Endodermal cell (in vitro differentiated cells): ENCODE measurements around the gene CBFA2T3. TPM values are rescaled to one million over a fixed set of nuclear protein-coding genes. Genes with fewer than 3 reads are reported as not detected.

Experiments
- DNase-seq: peaks from one replicate; pipeline ENCODE4 v3.0.0-alpha.2; 2017
- H3K27ac ChIP-seq: 2 replicates; pipeline ENCODE4 v1.5.1; 2013; ENCODE audit warnings: mild to moderate bottlenecking, low read depth, low read length, moderate library complexity
- H3K27me3 ChIP-seq: 2 replicates; pipeline ENCODE4 v1.6.1; 2013; ENCODE audit warnings: mild to moderate bottlenecking, low read length, moderate library complexity; ENCODE audit not compliant: insufficient read depth, control insufficient read depth, poor library complexity, severe bottlenecking
- H3K36me3 ChIP-seq: 2 replicates; pipeline ENCODE4 v1.7.0; 2013; ENCODE audit warnings: mild to moderate bottlenecking, low read length, moderate library complexity; ENCODE audit not compliant: control insufficient read depth, insufficient read depth
- H3K4me1 ChIP-seq: one replicate; pipeline ENCODE4 v1.7.0; 2013; ENCODE audit warnings: low read length; ENCODE audit not compliant: control insufficient read depth, insufficient read depth
- H3K4me3 ChIP-seq: 2 replicates; pipeline ENCODE4 v1.5.1; 2013; ENCODE audit warnings: mild to moderate bottlenecking, low read length, moderate library complexity
- H3K9ac ChIP-seq: 2 replicates; pipeline ENCODE4 v1.6.1; 2013; ENCODE audit warnings: mild to moderate bottlenecking, low read length, moderate library complexity; ENCODE audit not compliant: poor library complexity, severe bottlenecking; ENCODE audit errors: extremely low read depth
- H3K9me3 ChIP-seq: 2 replicates; pipeline ENCODE4 v1.6.1; 2013; ENCODE audit warnings: mild to moderate bottlenecking, low read length, moderate library complexity; ENCODE audit not compliant: control insufficient read depth
- H3K27ac Mint-ChIP-seq: 2 replicates; pipeline ENCODE4 v1.8.0; 2020; ENCODE audit warnings: mixed read lengths
- H3K27me3 Mint-ChIP-seq: 2 replicates; pipeline ENCODE4 v1.8.0; 2021; ENCODE audit warnings: mild to moderate bottlenecking, mixed read lengths; ENCODE audit not compliant: insufficient read depth
- H3K36me3 Mint-ChIP-seq: 2 replicates; pipeline ENCODE4 v1.8.0; 2020; ENCODE audit warnings: low read depth, mixed read lengths
- H3K4me1 Mint-ChIP-seq: 2 replicates; pipeline ENCODE4 v1.8.0; 2020; ENCODE audit warnings: mixed read lengths
- H3K4me3 Mint-ChIP-seq: 2 replicates; pipeline ENCODE4 v1.8.0; 2020; ENCODE audit warnings: mild to moderate bottlenecking, moderate library complexity, mixed read lengths
- H3K9me3 Mint-ChIP-seq: 2 replicates; pipeline ENCODE4 v1.8.0; 2020; ENCODE audit warnings: mild to moderate bottlenecking, mixed read lengths
- WGBS, 2 experiments: methylation state at CpG; one replicate each; pipeline versions ENCODE4 v1.1.5 to v1.1.7; 2013; ENCODE audit warnings: missing lambda C conversion rate in 2 of 2, mixed read lengths in 1 of 2; ENCODE audit not compliant: insufficient coverage in 1 of 2, insufficient read length in 1 of 2; 5-methylcytosine and 5-hydroxymethylcytosine counted together
- total RNA-seq, 2 donors: library from RNA; stranded (reverse); fragmentation: NEBNext Ultra II Directional in 1 of 2; extraction: Animal tissue kit (Norgen Biotek cat#: 25700) in 1 of 2; gene quantifications; 2 replicates in 1 of 2; 3 replicates in 1 of 2; pipeline ENCODE4 v1.2.1, GENCODE V29; 2021
- TF ChIP-seq, protein P1 (sequence below): fragments of 200-600 bp; sonication (generic); conservative IDR thresholded peaks from 2 replicates; pipeline ENCODE4 v1.5.0; 2021; ENCODE audit warnings: antibody characterized with exemption, mild to moderate bottlenecking

CBFA2T3 gene
- total RNA-seq, 2 donors from 2014 or later: 1.0 to 3.1 TPM

DNA sequence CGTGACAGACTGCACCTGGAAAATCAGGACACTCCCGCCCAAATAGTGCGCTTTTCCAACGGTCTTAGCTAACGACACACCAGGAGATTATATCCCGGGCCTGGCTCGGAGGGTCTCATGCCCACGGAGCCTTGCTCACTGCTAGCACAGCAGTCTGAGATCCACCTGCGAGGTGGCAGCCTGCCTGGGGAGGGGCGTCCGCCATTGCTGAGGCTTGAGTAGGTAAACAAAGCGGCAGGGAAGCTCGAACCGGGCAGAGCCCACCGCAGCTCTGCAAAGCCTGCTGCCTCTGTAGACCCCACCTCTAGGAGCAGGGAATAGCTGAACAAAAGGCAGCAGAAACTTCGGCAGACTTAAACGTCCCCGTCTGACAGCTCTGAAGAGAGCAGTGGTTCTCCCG is 125.4 kb downstream of the CBFA2T3 start:
- TF ChIP-seq, protein P1, sequence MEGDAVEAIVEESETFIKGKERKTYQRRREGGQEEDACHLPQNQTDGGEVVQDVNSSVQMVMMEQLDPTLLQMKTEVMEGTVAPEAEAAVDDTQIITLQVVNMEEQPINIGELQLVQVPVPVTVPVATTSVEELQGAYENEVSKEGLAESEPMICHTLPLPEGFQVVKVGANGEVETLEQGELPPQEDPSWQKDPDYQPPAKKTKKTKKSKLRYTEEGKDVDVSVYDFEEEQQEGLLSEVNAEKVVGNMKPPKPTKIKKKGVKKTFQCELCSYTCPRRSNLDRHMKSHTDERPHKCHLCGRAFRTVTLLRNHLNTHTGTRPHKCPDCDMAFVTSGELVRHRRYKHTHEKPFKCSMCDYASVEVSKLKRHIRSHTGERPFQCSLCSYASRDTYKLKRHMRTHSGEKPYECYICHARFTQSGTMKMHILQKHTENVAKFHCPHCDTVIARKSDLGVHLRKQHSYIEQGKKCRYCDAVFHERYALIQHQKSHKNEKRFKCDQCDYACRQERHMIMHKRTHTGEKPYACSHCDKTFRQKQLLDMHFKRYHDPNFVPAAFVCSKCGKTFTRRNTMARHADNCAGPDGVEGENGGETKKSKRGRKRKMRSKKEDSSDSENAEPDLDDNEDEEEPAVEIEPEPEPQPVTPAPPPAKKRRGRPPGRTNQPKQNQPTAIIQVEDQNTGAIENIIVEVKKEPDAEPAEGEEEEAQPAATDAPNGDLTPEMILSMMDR: no peak
- Mint-ChIP-seq H3K4me1 (no peaks in the 10 kb centered on the region), H3K9me3 (peaks cover 4% of the 10 kb centered on the region), H3K27me3 (no peaks in the 10 kb centered on the region), H3K4me3 (no peak overlapping the region), H3K27ac (no peak overlapping the region), H3K36me3 (peaks cover 37% of the 10 kb centered on the region)
- H3K9ac ChIP-seq: no peak overlapping the region
- H3K4me3 ChIP-seq: no peak overlapping the region
- no peaks in the 10 kb centered on the region for H3K9me3 ChIP-seq
- H3K36me3 ChIP-seq: no peaks in the 10 kb centered on the region
- H3K27me3 ChIP-seq: no peaks in the 10 kb centered on the region
- no peak for DNase-seq
- 95 to 96% methylated on average over 12 to 19 of the region's 19 CpGs for WGBS, 2 experiments
- no peak overlapping the region for H3K27ac ChIP-seq
- H3K4me1 ChIP-seq: no peaks in the 10 kb centered on the region

DNA sequence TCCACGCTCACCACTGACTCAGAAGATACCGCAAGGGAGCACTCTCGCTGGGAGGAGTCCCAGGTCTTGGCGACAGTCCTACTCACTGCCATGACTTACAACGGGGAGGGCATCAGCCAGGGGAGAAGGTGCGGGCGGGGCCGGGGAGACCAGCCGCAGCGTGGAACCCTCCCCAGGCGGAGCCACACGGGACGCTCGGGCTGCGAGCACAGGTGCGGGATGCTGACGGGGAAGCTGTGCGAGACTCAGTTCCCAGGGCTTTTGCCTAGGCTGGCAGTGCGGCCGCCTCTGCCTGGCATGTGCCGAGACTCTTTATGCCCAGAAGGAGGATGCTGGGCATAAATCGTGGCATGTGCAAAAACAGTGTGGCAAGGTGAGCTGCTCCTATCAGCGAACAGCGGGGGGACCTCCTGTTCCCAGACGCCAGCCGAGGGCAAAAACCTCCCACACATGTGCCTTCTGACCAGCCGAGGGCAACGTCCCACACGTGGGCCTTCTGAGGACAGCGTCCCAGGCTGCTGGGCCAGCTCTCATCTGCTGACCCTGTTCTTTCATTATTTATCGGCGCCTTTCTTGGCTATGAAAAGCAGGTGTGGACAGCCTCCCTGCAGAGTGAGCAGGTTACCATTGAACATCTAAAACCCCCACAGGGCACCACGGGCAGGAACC is 126.3 kb downstream of the CBFA2T3 start:
- peaks cover 4% of the 10 kb centered on the region for H3K9me3 Mint-ChIP-seq
- 90 to 93% methylated on average over 26 to 33 of the region's 33 CpGs for WGBS, 2 experiments

DNA sequence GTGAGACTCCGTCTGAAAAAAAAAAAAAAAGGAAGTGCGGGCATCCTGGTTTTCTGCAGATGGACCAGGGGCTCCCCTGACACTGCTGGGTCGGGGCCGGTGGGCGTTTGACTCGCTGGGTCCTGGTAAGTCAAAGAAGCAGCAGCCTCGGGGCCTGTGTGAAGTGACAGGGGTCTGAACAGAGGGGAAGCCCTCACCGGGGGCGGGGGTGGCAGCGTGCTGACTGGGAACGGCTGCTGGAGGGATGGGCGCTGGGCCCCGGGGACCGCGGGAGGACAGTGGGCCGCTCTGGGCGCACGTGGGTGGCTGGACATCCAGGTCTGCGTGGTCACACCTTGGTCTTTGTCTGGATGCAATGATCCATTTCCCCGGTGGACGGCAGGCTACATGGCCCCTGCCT is 128.4 kb downstream of the CBFA2T3 start:
- Histone ChIP-seq H3K9ac (no peak overlapping the region), H3K9me3 (no peaks in the 10 kb centered on the region), H3K4me3 (no peak overlapping the region), H3K4me1 (no peaks in the 10 kb centered on the region), H3K36me3 (no peaks in the 10 kb centered on the region), H3K27me3 (no peaks in the 10 kb centered on the region), H3K27ac (no peak overlapping the region)
- WGBS, 2 experiments: 95 to 97% methylated on average over 15 to 21 of the region's 21 CpGs
- Mint-ChIP-seq H3K4me3 (no peak overlapping the region), H3K27ac (no peak overlapping the region), H3K36me3 (peaks cover 37% of the 10 kb centered on the region), H3K9me3 (peaks cover 4% of the 10 kb centered on the region), H3K27me3 (no peaks in the 10 kb centered on the region), H3K4me1 (no peaks in the 10 kb centered on the region)
- TF ChIP-seq, protein P1: no peak
- DNase-seq: no peak

More for the DNA sequence above, 126.3 kb downstream of the CBFA2T3 start:
- Mint-ChIP-seq H3K36me3 (peaks cover 37% of the 10 kb centered on the region), H3K4me1 (no peaks in the 10 kb centered on the region), H3K4me3 (no peak overlapping the region), H3K27me3 (no peaks in the 10 kb centered on the region), H3K27ac (no peak overlapping the region)
- Histone ChIP-seq H3K9me3 (no peaks in the 10 kb centered on the region), H3K4me3 (no peak overlapping the region), H3K4me1 (no peaks in the 10 kb centered on the region), H3K36me3 (no peaks in the 10 kb centered on the region), H3K9ac (no peak overlapping the region), H3K27ac (no peak overlapping the region), H3K27me3 (no peaks in the 10 kb centered on the region)
- DNase-seq: no peak
- TF ChIP-seq, protein P1: no peak
